A549 (cell line): ENCODE data around the gene TBX1.

Source experiments
- CHD4 ChIP-seq: fragments of 200-600 bp; sonication (generic); IDR thresholded peaks from 2 replicates; pipeline ENCODE4 v1.6.1; 2016; ENCODE audit warnings: antibody characterized with exemption, mild to moderate bottlenecking, borderline replicate concordance
- CTCF ChIP-seq: fragments of >200 bp; sonication (Bioruptor Twin); formaldehyde crosslinking; IDR thresholded peaks from 3 replicates; pipeline ENCODE4 v1.5.1; 2016
- MAFK ChIP-seq: fragments of 450-650 bp; IDR thresholded peaks from 2 replicates; pipeline ENCODE4 v1.6.1; 2014; ENCODE audit not compliant: partially characterized antibody
- POLR2A ChIP-seq: IDR thresholded peaks from 2 replicates; pipeline ENCODE4 v1.6.1; 2012; ENCODE audit warnings: mild to moderate bottlenecking, low read length

- TF ChIP-seq CTCF: peak; percentile 79
- TF ChIP-seq MAFK: peak; percentile 9
- no peak for TF ChIP-seq CHD4
- TF ChIP-seq POLR2A: no peak
Observed at GRCh38 chr22:19730655-19731360, 29.8 kb upstream of the TBX1 start.
